K562 (cell line): Measurements from ENCODE around the gene POC1B. TPM values are rescaled to one million over a fixed set of nuclear protein-coding genes. Genes with fewer than 3 reads are reported as not detected.

ENCODE experiments used
- ATAC-seq: fragments of 200-7000 bp; cut with Tn5 transposase; 3 replicates; pipeline ENCODE4 v1.9.1; 2020; ENCODE audit warnings: moderate library complexity
- BruUV-seq: library from RNA; stranded (reverse); fragments of 400-500 nt; replicated peaks from 2 replicates; lab custom pipeline; 2021; lab: Mats Ljungman, UMichigan
- CTCF ChIA-PET: fragments of 300-600 bp; formaldehyde crosslinking; extraction: SDS; loops from one replicate; lab custom pipeline; 2021; ENCODE audit warnings: low intra/inter-chr PET ratio; lab: Yijun Ruan, JAX
- POLR2A ChIA-PET: fragments of 300-600, 350-650 bp; sonication (Branson Sonifier 250); formaldehyde crosslinking; extraction: SDS; loops from one replicate; lab custom pipeline; 2021; ENCODE audit warnings: antibody characterized with exemption, inconsistent platforms; lab: Yijun Ruan, JAX
- DNase-seq, 4 experiments: peaks; one replicate each; pipeline versions ENCODE4 v3.0.0 to v3.0.0-alpha.2; 2011 to 2018; ENCODE audit warnings: low spot score in 3 of 4, mixed read lengths in 3 of 4; ENCODE audit errors: extremely low read depth in 1 of 4
- FAIRE-seq: peaks from 2 replicates; lab custom pipeline; 2011; peaks lifted over from hg19 to GRCh38; lab: Jason Lieb, UNC
- H2AFZ ChIP-seq: 2 replicates; pipeline ENCODE4 v1.6.0; 2011; ENCODE audit warnings: low read depth, low read length, control low read depth, inconsistent platforms
- H3K27ac ChIP-seq: fragments of 200-600 bp; 3 replicates; pipeline ENCODE4 v1.8.0; 2011; ENCODE audit warnings: low read depth, mild to moderate bottlenecking, control low read depth, inconsistent platforms, low read length, moderate library complexity, mixed read lengths; ENCODE audit errors: extremely low read depth
- H3K27me3 ChIP-seq, 2 experiments: fragments of 300-600 bp in 1 of 2; 2 replicates in 1 of 2; 3 replicates in 1 of 2; pipeline versions ENCODE4 v1.6.0 to v1.8.0; 2011; ENCODE audit warnings: inconsistent platforms in 2 of 2, low read length in 2 of 2, mild to moderate bottlenecking in 1 of 2, mixed read lengths in 1 of 2, moderate library complexity in 1 of 2; ENCODE audit not compliant: control insufficient read depth in 2 of 2, insufficient read depth in 2 of 2
- H3K36me3 ChIP-seq: fragments of 300-600 bp; 3 replicates; pipeline ENCODE4 v1.8.0; 2011; ENCODE audit warnings: mild to moderate bottlenecking, low read length, inconsistent platforms; ENCODE audit not compliant: control insufficient read depth, insufficient read depth
- H3K4me1 ChIP-seq, 2 experiments: fragments of 200-600 bp in 1 of 2; replicated peaks in 1 of 2; 2 replicates in 1 of 2; 3 replicates in 1 of 2; pipeline versions ENCODE4 v1.5.1 to v1.8.0; 2011; ENCODE audit warnings: inconsistent platforms in 2 of 2, low read length in 2 of 2, mild to moderate bottlenecking in 1 of 2, mixed read lengths in 1 of 2, moderate library complexity in 1 of 2; ENCODE audit not compliant: control insufficient read depth in 2 of 2, insufficient read depth in 2 of 2
- H3K4me2 ChIP-seq: 2 replicates; pipeline ENCODE4 v1.6.1; 2011; ENCODE audit warnings: low read length, control low read depth, inconsistent platforms, mixed read lengths; ENCODE audit not compliant: insufficient read depth
- H3K4me3 ChIP-seq: fragments of 200-600 bp; sonication (generic), shearing (Covaris generic); 2 replicates; pipeline ENCODE4 v1.5.1; 2016; ENCODE audit warnings: control low read depth, inconsistent platforms
- H3K79me2 ChIP-seq: fragments of 200-600 bp; 3 replicates; pipeline ENCODE4 v1.8.0; 2011; ENCODE audit warnings: low read length, inconsistent platforms; ENCODE audit not compliant: control insufficient read depth, insufficient read depth
- H3K9ac ChIP-seq, 2 experiments: 2 replicates each; pipeline versions ENCODE4 v1.6.0 to v1.6.1; 2011; ENCODE audit warnings: low read depth in 2 of 2, low read length in 2 of 2, control low read depth in 1 of 2, inconsistent platforms in 1 of 2, mild to moderate bottlenecking in 1 of 2, mixed read lengths in 1 of 2; ENCODE audit not compliant: insufficient read depth in 1 of 2
- H3K9me1 ChIP-seq: one replicate; pipeline ENCODE4 v1.6.0; 2011; ENCODE audit warnings: inconsistent platforms, mild to moderate bottlenecking, low read length, moderate library complexity; ENCODE audit not compliant: control insufficient read depth, insufficient read depth
- H3K9me3 ChIP-seq: replicated peaks from 2 replicates; pipeline ENCODE4 v1.5.1; 2011; ENCODE audit warnings: low read depth, low read length, inconsistent platforms; ENCODE audit not compliant: control insufficient read depth, insufficient read depth
- H4K20me1 ChIP-seq: replicated peaks from 2 replicates; pipeline ENCODE4 v1.6.1; 2011; ENCODE audit warnings: low read length, inconsistent platforms, mixed read lengths; ENCODE audit not compliant: control insufficient read depth, insufficient read depth
- BRD9 ChIP-seq: fragments of 450-650 bp; IDR thresholded peaks from 2 replicates; pipeline ENCODE4 v1.6.1; 2018; ENCODE audit warnings: low read depth; ENCODE audit not compliant: partially characterized antibody
- FOXK1 ChIP-seq: sonication (generic); formaldehyde crosslinking; IDR thresholded peaks from 2 replicates; pipeline ENCODE4 v1.8.0; 2022; ENCODE audit warnings: missing genetic modification reagents, mild to moderate bottlenecking, borderline replicate concordance
- HNRNPK ChIP-seq: fragments of 200-400 bp; formaldehyde crosslinking; IDR thresholded peaks from one replicate; pipeline ENCODE4 v1.6.1; 2018; ENCODE audit warnings: mild to moderate bottlenecking, low read depth, low read length; ENCODE audit not compliant: poor library complexity, severe bottlenecking
- MYBL2 ChIP-seq, 2 experiments: fragments of 450-650 bp in 1 of 2; sonication (generic) in 1 of 2; formaldehyde crosslinking in 1 of 2; IDR thresholded peaks; 2 replicates each; pipeline versions ENCODE4 v1.6.1 to v1.8.1; 2017 to 2022; ENCODE audit warnings: borderline replicate concordance in 1 of 2, inconsistent platforms in 1 of 2, low read depth in 1 of 2, mild to moderate bottlenecking in 1 of 2, missing genetic modification reagents in 1 of 2, moderate library complexity in 1 of 2
- SNIP1 ChIP-seq: fragments of 450-650 bp; IDR thresholded peaks from 2 replicates; pipeline ENCODE4 v1.7.1; 2017; ENCODE audit warnings: low read depth, mild to moderate bottlenecking
- ZHX1 ChIP-seq: fragments of 150-350 bp; conservative IDR thresholded peaks from 2 replicates; pipeline ENCODE4 v1.6.1; 2014; ENCODE audit warnings: low read length
- ZNF12 ChIP-seq: sonication (generic); formaldehyde crosslinking; IDR thresholded peaks from 2 replicates; pipeline ENCODE4 v1.4.0; 2020; ENCODE audit warnings: mild to moderate bottlenecking, missing genetic modification reagents
- WGBS: fragments of 100-300 bp; shearing (Covaris generic); methylation state at CpG from one replicate; pipeline ENCODE4 v1.1.6; 2016; ENCODE audit warnings: low coverage, mixed read lengths; ENCODE audit not compliant: insufficient coverage; ENCODE audit errors: missing lambda C conversion rate; 5-methylcytosine and 5-hydroxymethylcytosine counted together
- in situ Hi-C: fragments of 300-500 bp; cut with MboI; formaldehyde crosslinking; loops from 4 replicates; pipeline ENCODE4 v1.15.0; 2018; ENCODE audit warnings: inconsistent platforms, mixed read lengths
- intact Hi-C: fragments of 100-400 bp; cut with micrococcal nuclease; formaldehyde crosslinking; loops from 2 replicates; pipeline ENCODE4 v1.14.2; 2022
- polyA plus RNA-seq, 8 experiments: library from polyadenylated mRNA; depleted of rRNA in 4 of 8; stranded (reverse) in 5 of 8; unstranded in 3 of 8; fragments of >200 nt; fragmentation: Nextera tagmentation in 2 of 8; fragmentation: Illumina TruSeq in 1 of 8; extraction: Ambion mirVana in 2 of 8; extraction: Trizol in 1 of 8; gene quantifications; 2 replicates each; pipeline versions ENCODE4 v1.2.1 to v1.2.3, GENCODE V29; 2011 to 2014; ENCODE audit warnings: inconsistent platforms in 1 of 8, missing spikeins in 1 of 8
- total RNA-seq, 7 experiments: library from RNA; depleted of rRNA in 6 of 7; stranded (reverse); fragments of >200 nt in 6 of 7; fragmentation: Illumina TruSeq in 2 of 7; extraction: Trizol in 2 of 7; gene quantifications; 2 replicates each; pipeline versions ENCODE4 v1.2.1 to v1.2.3, GENCODE V29; 2011 to 2021; ENCODE audit warnings: low replicate concordance in 1 of 7
- TF ChIP-seq, protein P1 (sequence below): fragments of 250-450 bp; sonication (Bioruptor Pico); IDR thresholded peaks from 2 replicates; pipeline ENCODE4 v1.8.0; 2021; ENCODE audit warnings: borderline replicate concordance, mild to moderate bottlenecking, moderate library complexity; ENCODE audit not compliant: poor library complexity, severe bottlenecking

Gene POC1B
- total and polyA plus RNA-seq, 9 of the 15 experiments (the other 6 are each of a cell fraction or from before 2014, with no cell fraction given) = 4.5 to 16.1 (median 10.4) TPM

- no peak overlapping the region for H3K9ac ChIP-seq
- no peaks in the 10 kb centered on the region for H3K27me3 ChIP-seq
- no peak overlapping the region for H3K4me3 ChIP-seq
- TF ChIP-seq, protein P1, sequence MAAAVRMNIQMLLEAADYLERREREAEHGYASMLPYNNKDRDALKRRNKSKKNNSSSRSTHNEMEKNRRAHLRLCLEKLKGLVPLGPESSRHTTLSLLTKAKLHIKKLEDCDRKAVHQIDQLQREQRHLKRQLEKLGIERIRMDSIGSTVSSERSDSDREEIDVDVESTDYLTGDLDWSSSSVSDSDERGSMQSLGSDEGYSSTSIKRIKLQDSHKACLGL (CRISPR knock-in tag) = no peak
- TF ChIP-seq ZNF12 (CRISPR knock-in tag) = no peak
- no peak for TF ChIP-seq BRD9
- TF ChIP-seq HNRNPK = no peak
- TF ChIP-seq ZHX1 = no peak
- TF ChIP-seq SNIP1 = no peak
- TF ChIP-seq MYBL2 (IDR thresholded peaks at IDR 0.05; ENCODE audit: low read depth) = no peak
- TF ChIP-seq MYBL2 (CRISPR knock-in tag; IDR thresholded peaks at IDR 0.05; ENCODE audit: borderline replicate concordance) = no peak
- no peak for TF ChIP-seq FOXK1 (CRISPR knock-in tag)
- POLR2A ChIA-PET = no interaction called here
- H3K79me2 ChIP-seq = no peaks in the 10 kb centered on the region
- DNase-seq (no peak), FAIRE-seq (no peak), ATAC-seq (no peak)
- intact Hi-C loops = loop anchor here (10.0 kb wide), 2 partner anchors 215 to 1465 kb away; no protein-coding TSS in a partner anchor
- no peaks in the 10 kb centered on the region for H3K9me3 ChIP-seq
- in situ Hi-C loops = no loop called here
- no peaks in the 10 kb centered on the region for H3K4me1 ChIP-seq
- H4K20me1 ChIP-seq = no peaks in the 10 kb centered on the region
- no peak overlapping the region for H3K4me2 ChIP-seq
- no TSS peak for BruUV-seq
- H2AFZ ChIP-seq = no peak overlapping the region
- WGBS = 67% methylated on average over 3 of the region's 3 CpGs
- H3K27ac ChIP-seq = no peak overlapping the region
- H3K36me3 ChIP-seq = no peaks in the 10 kb centered on the region
- CTCF ChIA-PET = no interaction called here
- H3K9me1 ChIP-seq = no peaks in the 10 kb centered on the region
Measured at GRCh38 chr12:89479982-89480381, 45.9 kb downstream of the POC1B start.
